ENCODE data around the gene EFCAB9. TPM values are rescaled to one million over a fixed set of nuclear protein-coding genes. Genes with fewer than 3 reads are reported as not detected.

EFCAB9 gene
- total and polyA plus RNA-seq, 2 of the 13 experiments (the other 11 are each of a cell fraction or from before 2014, with no cell fraction given): not detected

DNA sequence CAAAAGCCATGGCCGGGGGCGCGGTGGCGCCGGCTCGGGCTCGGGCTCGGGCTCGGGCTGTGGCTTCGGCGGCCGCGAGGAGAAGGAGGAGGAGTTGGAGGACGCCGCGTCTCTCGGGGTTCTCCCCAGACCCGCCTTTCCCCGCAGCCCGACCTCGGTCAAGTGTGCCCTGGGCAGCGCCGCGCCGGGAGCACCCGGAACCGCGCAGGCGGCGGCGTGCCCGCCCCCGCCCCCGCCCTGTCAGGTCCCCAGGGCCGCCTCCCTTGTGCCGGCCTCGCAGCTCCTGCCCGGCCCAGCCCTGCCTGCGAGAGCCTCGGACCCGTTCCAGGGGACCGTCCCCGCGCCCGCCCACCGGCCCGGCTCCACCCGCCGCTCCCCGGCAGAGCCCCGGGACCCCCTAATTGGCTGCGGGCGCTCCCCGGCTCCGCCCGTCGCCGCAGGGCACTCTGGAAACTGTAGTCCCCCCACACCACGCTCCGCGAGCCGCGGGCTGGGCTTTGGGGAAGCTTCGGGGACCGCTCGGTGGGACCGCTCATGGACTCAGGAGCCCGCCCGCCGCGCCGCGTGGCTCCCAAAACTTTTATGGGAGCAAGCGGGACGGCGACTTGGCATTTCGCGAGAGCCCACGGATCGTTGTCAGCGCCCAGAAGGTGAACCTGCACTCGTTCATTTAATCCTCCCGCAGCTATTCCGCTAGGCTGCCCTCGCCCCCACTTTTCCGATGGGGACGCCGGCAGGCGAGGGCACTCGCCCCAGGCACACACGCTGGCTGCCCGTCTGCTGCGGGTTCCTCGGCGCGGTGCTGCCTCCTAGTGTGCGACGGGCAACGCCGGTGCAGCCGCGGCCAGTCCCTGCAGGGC lies 5.7 kb upstream of the EFCAB9 start, which contains the start of gene STK10 (continued):
- TF ChIP-seq, protein P1, sequence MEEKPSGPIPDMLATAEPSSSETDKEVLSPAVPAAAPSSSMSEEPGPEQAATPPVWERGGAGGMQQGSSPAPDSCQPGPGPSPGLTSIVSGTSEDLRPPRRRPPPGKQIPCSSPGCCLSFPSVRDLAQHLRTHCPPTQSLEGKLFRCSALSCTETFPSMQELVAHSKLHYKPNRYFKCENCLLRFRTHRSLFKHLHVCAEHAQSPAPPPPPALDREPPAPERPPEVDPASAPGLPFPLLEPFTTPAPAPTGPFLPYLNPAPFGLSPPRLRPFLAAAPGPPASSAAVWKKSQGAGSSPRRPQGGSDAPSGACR (CRISPR knock-in tag; IDR thresholded peaks at IDR 0.05): 0 out of 2 replicates have a peak, but pooled peaks have one; percentile 56
- TF ChIP-seq, protein P2, sequence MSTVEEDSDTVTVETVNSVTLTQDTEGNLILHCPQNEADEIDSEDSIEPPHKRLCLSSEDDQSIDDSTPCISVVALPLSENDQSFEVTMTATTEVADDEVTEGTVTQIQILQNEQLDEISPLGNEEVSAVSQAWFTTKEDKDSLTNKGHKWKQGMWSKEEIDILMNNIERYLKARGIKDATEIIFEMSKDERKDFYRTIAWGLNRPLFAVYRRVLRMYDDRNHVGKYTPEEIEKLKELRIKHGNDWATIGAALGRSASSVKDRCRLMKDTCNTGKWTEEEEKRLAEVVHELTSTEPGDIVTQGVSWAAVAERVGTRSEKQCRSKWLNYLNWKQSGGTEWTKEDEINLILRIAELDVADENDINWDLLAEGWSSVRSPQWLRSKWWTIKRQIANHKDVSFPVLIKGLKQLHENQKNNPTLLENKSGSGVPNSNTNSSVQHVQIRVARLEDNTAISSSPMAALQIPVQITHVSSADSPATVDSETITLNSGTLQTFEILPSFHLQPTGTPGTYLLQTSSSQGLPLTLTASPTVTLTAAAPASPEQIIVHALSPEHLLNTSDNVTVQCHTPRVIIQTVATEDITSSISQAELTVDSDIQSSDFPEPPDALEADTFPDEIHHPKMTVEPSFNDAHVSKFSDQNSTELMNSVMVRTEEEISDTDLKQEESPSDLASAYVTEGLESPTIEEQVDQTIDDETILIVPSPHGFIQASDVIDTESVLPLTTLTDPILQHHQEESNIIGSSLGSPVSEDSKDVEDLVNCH (CRISPR knock-in tag; IDR thresholded peaks at IDR 0.05): no peak
- TF ChIP-seq, protein P3, sequence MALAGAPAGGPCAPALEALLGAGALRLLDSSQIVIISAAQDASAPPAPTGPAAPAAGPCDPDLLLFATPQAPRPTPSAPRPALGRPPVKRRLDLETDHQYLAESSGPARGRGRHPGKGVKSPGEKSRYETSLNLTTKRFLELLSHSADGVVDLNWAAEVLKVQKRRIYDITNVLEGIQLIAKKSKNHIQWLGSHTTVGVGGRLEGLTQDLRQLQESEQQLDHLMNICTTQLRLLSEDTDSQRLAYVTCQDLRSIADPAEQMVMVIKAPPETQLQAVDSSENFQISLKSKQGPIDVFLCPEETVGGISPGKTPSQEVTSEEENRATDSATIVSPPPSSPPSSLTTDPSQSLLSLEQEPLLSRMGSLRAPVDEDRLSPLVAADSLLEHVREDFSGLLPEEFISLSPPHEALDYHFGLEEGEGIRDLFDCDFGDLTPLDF (CRISPR knock-in tag; IDR thresholded peaks at IDR 0.05): no peak
- TF ChIP-seq, protein P4, sequence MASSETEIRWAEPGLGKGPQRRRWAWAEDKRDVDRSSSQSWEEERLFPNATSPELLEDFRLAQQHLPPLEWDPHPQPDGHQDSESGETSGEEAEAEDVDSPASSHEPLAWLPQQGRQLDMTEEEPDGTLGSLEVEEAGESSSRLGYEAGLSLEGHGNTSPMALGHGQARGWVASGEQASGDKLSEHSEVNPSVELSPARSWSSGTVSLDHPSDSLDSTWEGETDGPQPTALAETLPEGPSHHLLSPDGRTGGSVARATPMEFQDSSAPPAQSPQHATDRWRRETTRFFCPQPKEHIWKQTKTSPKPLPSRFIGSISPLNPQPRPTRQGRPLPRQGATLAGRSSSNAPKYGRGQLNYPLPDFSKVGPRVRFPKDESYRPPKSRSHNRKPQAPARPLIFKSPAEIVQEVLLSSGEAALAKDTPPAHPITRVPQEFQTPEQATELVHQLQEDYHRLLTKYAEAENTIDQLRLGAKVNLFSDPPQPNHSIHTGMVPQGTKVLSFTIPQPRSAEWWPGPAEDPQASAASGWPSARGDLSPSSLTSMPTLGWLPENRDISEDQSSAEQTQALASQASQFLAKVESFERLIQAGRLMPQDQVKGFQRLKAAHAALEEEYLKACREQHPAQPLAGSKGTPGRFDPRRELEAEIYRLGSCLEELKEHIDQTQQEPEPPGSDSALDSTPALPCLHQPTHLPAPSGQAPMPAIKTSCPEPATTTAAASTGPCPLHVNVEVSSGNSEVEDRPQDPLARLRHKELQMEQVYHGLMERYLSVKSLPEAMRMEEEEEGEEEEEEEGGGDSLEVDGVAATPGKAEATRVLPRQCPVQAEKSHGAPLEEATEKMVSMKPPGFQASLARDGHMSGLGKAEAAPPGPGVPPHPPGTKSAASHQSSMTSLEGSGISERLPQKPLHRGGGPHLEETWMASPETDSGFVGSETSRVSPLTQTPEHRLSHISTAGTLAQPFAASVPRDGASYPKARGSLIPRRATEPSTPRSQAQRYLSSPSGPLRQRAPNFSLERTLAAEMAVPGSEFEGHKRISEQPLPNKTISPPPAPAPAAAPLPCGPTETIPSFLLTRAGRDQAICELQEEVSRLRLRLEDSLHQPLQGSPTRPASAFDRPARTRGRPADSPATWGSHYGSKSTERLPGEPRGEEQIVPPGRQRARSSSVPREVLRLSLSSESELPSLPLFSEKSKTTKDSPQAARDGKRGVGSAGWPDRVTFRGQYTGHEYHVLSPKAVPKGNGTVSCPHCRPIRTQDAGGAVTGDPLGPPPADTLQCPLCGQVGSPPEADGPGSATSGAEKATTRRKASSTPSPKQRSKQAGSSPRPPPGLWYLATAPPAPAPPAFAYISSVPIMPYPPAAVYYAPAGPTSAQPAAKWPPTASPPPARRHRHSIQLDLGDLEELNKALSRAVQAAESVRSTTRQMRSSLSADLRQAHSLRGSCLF (CRISPR knock-in tag; IDR thresholded peaks at IDR 0.05; ENCODE audit: borderline replicate concordance): no peak
- peak; percentile 52 for TF ChIP-seq CBX1 (IDR thresholded peaks at IDR 0.05; ENCODE audit: low read depth)
- TF ChIP-seq ZNF816 (CRISPR knock-in tag; IDR thresholded peaks at IDR 0.05; ENCODE audit: borderline replicate concordance): peak; percentile 78; the same call in 1 of the 2 replicates
- TF ChIP-seq, protein P5, sequence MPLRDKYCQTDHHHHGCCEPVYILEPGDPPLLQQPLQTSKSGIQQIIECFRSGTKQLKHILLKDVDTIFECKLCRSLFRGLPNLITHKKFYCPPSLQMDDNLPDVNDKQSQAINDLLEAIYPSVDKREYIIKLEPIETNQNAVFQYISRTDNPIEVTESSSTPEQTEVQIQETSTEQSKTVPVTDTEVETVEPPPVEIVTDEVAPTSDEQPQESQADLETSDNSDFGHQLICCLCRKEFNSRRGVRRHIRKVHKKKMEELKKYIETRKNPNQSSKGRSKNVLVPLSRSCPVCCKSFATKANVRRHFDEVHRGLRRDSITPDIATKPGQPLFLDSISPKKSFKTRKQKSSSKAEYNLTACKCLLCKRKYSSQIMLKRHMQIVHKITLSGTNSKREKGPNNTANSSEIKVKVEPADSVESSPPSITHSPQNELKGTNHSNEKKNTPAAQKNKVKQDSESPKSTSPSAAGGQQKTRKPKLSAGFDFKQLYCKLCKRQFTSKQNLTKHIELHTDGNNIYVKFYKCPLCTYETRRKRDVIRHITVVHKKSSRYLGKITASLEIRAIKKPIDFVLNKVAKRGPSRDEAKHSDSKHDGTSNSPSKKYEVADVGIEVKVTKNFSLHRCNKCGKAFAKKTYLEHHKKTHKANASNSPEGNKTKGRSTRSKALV (CRISPR knock-in tag; IDR thresholded peaks at IDR 0.05): peak; percentile 87; the same call in 1 of the 2 replicates
- peak in 1 of 2 experiments; percentile 61; a peak in 2 of 4 replicates for TF ChIP-seq POLR2A (IDR thresholded peaks at IDR 0.05; ENCODE audit: insufficient read depth in 1 of 2, low read depth in 2 of 2, low read length in 2 of 2)
- TF ChIP-seq ZBTB7A (CRISPR knock-in tag; IDR thresholded peaks at IDR 0.05): 0 out of 2 replicates have a peak, but pooled peaks have one; percentile 51
- TF ChIP-seq SP5 (CRISPR knock-in tag; IDR thresholded peaks at IDR 0.05; ENCODE audit: borderline replicate concordance, low read depth): peak; percentile 65; the same call in 1 of the 2 replicates
- TF ChIP-seq, protein P6, sequence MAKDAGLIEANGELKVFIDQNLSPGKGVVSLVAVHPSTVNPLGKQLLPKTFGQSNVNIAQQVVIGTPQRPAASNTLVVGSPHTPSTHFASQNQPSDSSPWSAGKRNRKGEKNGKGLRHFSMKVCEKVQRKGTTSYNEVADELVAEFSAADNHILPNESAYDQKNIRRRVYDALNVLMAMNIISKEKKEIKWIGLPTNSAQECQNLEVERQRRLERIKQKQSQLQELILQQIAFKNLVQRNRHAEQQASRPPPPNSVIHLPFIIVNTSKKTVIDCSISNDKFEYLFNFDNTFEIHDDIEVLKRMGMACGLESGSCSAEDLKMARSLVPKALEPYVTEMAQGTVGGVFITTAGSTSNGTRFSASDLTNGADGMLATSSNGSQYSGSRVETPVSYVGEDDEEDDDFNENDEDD (CRISPR knock-in tag; IDR thresholded peaks at IDR 0.05; ENCODE audit: borderline replicate concordance): peak; percentile 42; the same call in 1 of the 2 replicates
- TF ChIP-seq ZFP90 (CRISPR knock-in tag; IDR thresholded peaks at IDR 0.05; ENCODE audit: borderline replicate concordance): peak; percentile 40; the same call in 1 of the 2 replicates
